K562 (cell line): ENCODE data around the gene PLPP4. TPM values are rescaled to one million over a fixed set of nuclear protein-coding genes. Genes with fewer than 3 reads are reported as not detected.

Experiments used
- ATAC-seq: fragments of 200-7000 bp; cut with Tn5 transposase; 3 replicates; pipeline ENCODE4 v1.9.1; 2020; ENCODE audit warnings: moderate library complexity
- BruUV-seq: library from RNA; stranded (reverse); fragments of 400-500 nt; replicated peaks from 2 replicates; lab custom pipeline; 2021; lab: Mats Ljungman, UMichigan
- CTCF ChIA-PET: fragments of 300-600 bp; formaldehyde crosslinking; extraction: SDS; loops from one replicate; lab custom pipeline; 2021; ENCODE audit warnings: low intra/inter-chr PET ratio; lab: Yijun Ruan, JAX
- POLR2A ChIA-PET: fragments of 300-600, 350-650 bp; sonication (Branson Sonifier 250); formaldehyde crosslinking; extraction: SDS; loops from one replicate; lab custom pipeline; 2021; ENCODE audit warnings: antibody characterized with exemption, inconsistent platforms; lab: Yijun Ruan, JAX
- DNase-seq, 4 experiments: peaks; one replicate each; pipeline versions ENCODE4 v3.0.0 to v3.0.0-alpha.2; 2011 to 2018; ENCODE audit warnings: low spot score in 3 of 4, mixed read lengths in 3 of 4; ENCODE audit errors: extremely low read depth in 1 of 4
- FAIRE-seq: peaks from 2 replicates; lab custom pipeline; 2011; peaks lifted over from hg19 to GRCh38; lab: Jason Lieb, UNC
- H2AFZ ChIP-seq: 2 replicates; pipeline ENCODE4 v1.6.0; 2011; ENCODE audit warnings: low read depth, low read length, control low read depth, inconsistent platforms
- H3K27ac ChIP-seq: fragments of 200-600 bp; 3 replicates; pipeline ENCODE4 v1.8.0; 2011; ENCODE audit warnings: low read depth, mild to moderate bottlenecking, control low read depth, inconsistent platforms, low read length, moderate library complexity, mixed read lengths; ENCODE audit errors: extremely low read depth
- H3K27me3 ChIP-seq, 2 experiments: fragments of 300-600 bp in 1 of 2; 2 replicates in 1 of 2; 3 replicates in 1 of 2; pipeline versions ENCODE4 v1.6.0 to v1.8.0; 2011; ENCODE audit warnings: inconsistent platforms in 2 of 2, low read length in 2 of 2, mild to moderate bottlenecking in 1 of 2, mixed read lengths in 1 of 2, moderate library complexity in 1 of 2; ENCODE audit not compliant: control insufficient read depth in 2 of 2, insufficient read depth in 2 of 2
- H3K36me3 ChIP-seq: fragments of 300-600 bp; 3 replicates; pipeline ENCODE4 v1.8.0; 2011; ENCODE audit warnings: mild to moderate bottlenecking, low read length, inconsistent platforms; ENCODE audit not compliant: control insufficient read depth, insufficient read depth
- H3K4me1 ChIP-seq, 2 experiments: fragments of 200-600 bp in 1 of 2; replicated peaks in 1 of 2; 2 replicates in 1 of 2; 3 replicates in 1 of 2; pipeline versions ENCODE4 v1.5.1 to v1.8.0; 2011; ENCODE audit warnings: inconsistent platforms in 2 of 2, low read length in 2 of 2, mild to moderate bottlenecking in 1 of 2, mixed read lengths in 1 of 2, moderate library complexity in 1 of 2; ENCODE audit not compliant: control insufficient read depth in 2 of 2, insufficient read depth in 2 of 2
- H3K4me2 ChIP-seq: 2 replicates; pipeline ENCODE4 v1.6.1; 2011; ENCODE audit warnings: low read length, control low read depth, inconsistent platforms, mixed read lengths; ENCODE audit not compliant: insufficient read depth
- H3K4me3 ChIP-seq: fragments of 200-600 bp; sonication (generic), shearing (Covaris generic); 2 replicates; pipeline ENCODE4 v1.5.1; 2016; ENCODE audit warnings: control low read depth, inconsistent platforms
- H3K79me2 ChIP-seq: fragments of 200-600 bp; 3 replicates; pipeline ENCODE4 v1.8.0; 2011; ENCODE audit warnings: low read length, inconsistent platforms; ENCODE audit not compliant: control insufficient read depth, insufficient read depth
- H3K9ac ChIP-seq, 2 experiments: 2 replicates each; pipeline versions ENCODE4 v1.6.0 to v1.6.1; 2011; ENCODE audit warnings: low read depth in 2 of 2, low read length in 2 of 2, control low read depth in 1 of 2, inconsistent platforms in 1 of 2, mild to moderate bottlenecking in 1 of 2, mixed read lengths in 1 of 2; ENCODE audit not compliant: insufficient read depth in 1 of 2
- H3K9me1 ChIP-seq: one replicate; pipeline ENCODE4 v1.6.0; 2011; ENCODE audit warnings: inconsistent platforms, mild to moderate bottlenecking, low read length, moderate library complexity; ENCODE audit not compliant: control insufficient read depth, insufficient read depth
- H3K9me3 ChIP-seq: replicated peaks from 2 replicates; pipeline ENCODE4 v1.5.1; 2011; ENCODE audit warnings: low read depth, low read length, inconsistent platforms; ENCODE audit not compliant: control insufficient read depth, insufficient read depth
- H4K20me1 ChIP-seq: replicated peaks from 2 replicates; pipeline ENCODE4 v1.6.1; 2011; ENCODE audit warnings: low read length, inconsistent platforms, mixed read lengths; ENCODE audit not compliant: control insufficient read depth, insufficient read depth
- CUX1 ChIP-seq: fragments of 200-800 bp; sonication (Bioruptor generic); IDR thresholded peaks from 2 replicates; pipeline ENCODE4 v1.6.1; 2016; ENCODE audit warnings: missing genetic modification characterization, missing compliant biosample characterization
- NCOR1 ChIP-seq: fragments of 450-650 bp; IDR thresholded peaks from 2 replicates; pipeline ENCODE4 v1.6.1; 2016; ENCODE audit warnings: mild to moderate bottlenecking, moderate library complexity
- NFIC ChIP-seq: fragments of 450-650 bp; IDR thresholded peaks from 2 replicates; pipeline ENCODE4 v1.6.1; 2017; ENCODE audit warnings: mild to moderate bottlenecking, inconsistent platforms
- PHF8 ChIP-seq: fragments of 200-600 bp; sonication (generic); IDR thresholded peaks from 2 replicates; pipeline ENCODE4 v1.6.1; 2012; ENCODE audit warnings: mixed run types, mild to moderate bottlenecking, inconsistent platforms, low read length, moderate library complexity, borderline replicate concordance
- PURB ChIP-seq: sonication (generic); formaldehyde crosslinking; IDR thresholded peaks from 2 replicates; pipeline ENCODE4 v1.9.0; 2021; ENCODE audit warnings: low read depth, mild to moderate bottlenecking, missing genetic modification reagents
- TCF3 ChIP-seq: sonication (generic); formaldehyde crosslinking; IDR thresholded peaks from 2 replicates; pipeline ENCODE4 v1.4.0; 2020; ENCODE audit warnings: mild to moderate bottlenecking, missing genetic modification reagents
- U2AF2 ChIP-seq: fragments of 200-400 bp; formaldehyde crosslinking; optimal IDR thresholded peaks from 2 replicates; pipeline ENCODE3; 2017; ENCODE audit warnings: low read depth, mild to moderate bottlenecking, low read length
- ZKSCAN1 ChIP-seq: fragments of 150-350 bp; IDR thresholded peaks from 2 replicates; pipeline ENCODE4 v1.6.1; 2016; ENCODE audit warnings: low read depth, low read length
- ZNF143 ChIP-seq: sonication (generic); formaldehyde crosslinking; IDR thresholded peaks from 2 replicates; pipeline ENCODE4 v1.9.0; 2022; ENCODE audit warnings: mild to moderate bottlenecking, missing genetic modification reagents
- ZNF444 ChIP-seq: fragments of 250-450 bp; sonication (Bioruptor Pico); IDR thresholded peaks from 2 replicates; pipeline ENCODE4 v1.4.0; 2020; ENCODE audit warnings: mild to moderate bottlenecking, moderate library complexity
- ZNF79 ChIP-seq: fragments of 250-450 bp; sonication (Bioruptor Pico); IDR thresholded peaks from 2 replicates; pipeline ENCODE4 v1.4.0; 2020; ENCODE audit warnings: low read depth, mild to moderate bottlenecking, moderate library complexity
- WGBS: fragments of 100-300 bp; shearing (Covaris generic); methylation state at CpG from one replicate; pipeline ENCODE4 v1.1.6; 2016; ENCODE audit warnings: low coverage, mixed read lengths; ENCODE audit not compliant: insufficient coverage; ENCODE audit errors: missing lambda C conversion rate; 5-methylcytosine and 5-hydroxymethylcytosine counted together
- in situ Hi-C: fragments of 300-500 bp; cut with MboI; formaldehyde crosslinking; loops from 4 replicates; pipeline ENCODE4 v1.15.0; 2018; ENCODE audit warnings: inconsistent platforms, mixed read lengths
- intact Hi-C: fragments of 100-400 bp; cut with micrococcal nuclease; formaldehyde crosslinking; loops from 2 replicates; pipeline ENCODE4 v1.14.2; 2022
- polyA plus RNA-seq, 8 experiments: library from polyadenylated mRNA; depleted of rRNA in 4 of 8; stranded (reverse) in 5 of 8; unstranded in 3 of 8; fragments of >200 nt; fragmentation: Nextera tagmentation in 2 of 8; fragmentation: Illumina TruSeq in 1 of 8; extraction: Ambion mirVana in 2 of 8; extraction: Trizol in 1 of 8; gene quantifications; 2 replicates each; pipeline versions ENCODE4 v1.2.1 to v1.2.3, GENCODE V29; 2011 to 2014; ENCODE audit warnings: inconsistent platforms in 1 of 8, missing spikeins in 1 of 8
- total RNA-seq, 7 experiments: library from RNA; depleted of rRNA in 6 of 7; stranded (reverse); fragments of >200 nt in 6 of 7; fragmentation: Illumina TruSeq in 2 of 7; extraction: Trizol in 2 of 7; gene quantifications; 2 replicates each; pipeline versions ENCODE4 v1.2.1 to v1.2.3, GENCODE V29; 2011 to 2021; ENCODE audit warnings: low replicate concordance in 1 of 7
- TF ChIP-seq, protein P1 (sequence below), 2 experiments: fragments of 450-650 bp; IDR thresholded peaks; 2 replicates each; pipeline ENCODE4 v1.6.1; 2018; ENCODE audit warnings: mild to moderate bottlenecking in 2 of 2, low read depth in 1 of 2; ENCODE audit not compliant: partially characterized antibody in 2 of 2

PLPP4 gene
- total and polyA plus RNA-seq, 9 of the 15 experiments (the other 6 are each of a cell fraction or from before 2014, with no cell fraction given) = 0.08 TPM; not detected in 8

- TF ChIP-seq ZNF79 (CRISPR knock-in tag) (no peak), NCOR1 (peak; percentile 38; the same call in 1 of the 2 replicates), NFIC (0 out of 2 replicates have a peak, but pooled peaks have one; percentile 23), ZNF143 (CRISPR knock-in tag) (no peak), ZNF444 (CRISPR knock-in tag) (no peak), PURB (CRISPR knock-in tag) (no peak)
- TF ChIP-seq, protein P1, sequence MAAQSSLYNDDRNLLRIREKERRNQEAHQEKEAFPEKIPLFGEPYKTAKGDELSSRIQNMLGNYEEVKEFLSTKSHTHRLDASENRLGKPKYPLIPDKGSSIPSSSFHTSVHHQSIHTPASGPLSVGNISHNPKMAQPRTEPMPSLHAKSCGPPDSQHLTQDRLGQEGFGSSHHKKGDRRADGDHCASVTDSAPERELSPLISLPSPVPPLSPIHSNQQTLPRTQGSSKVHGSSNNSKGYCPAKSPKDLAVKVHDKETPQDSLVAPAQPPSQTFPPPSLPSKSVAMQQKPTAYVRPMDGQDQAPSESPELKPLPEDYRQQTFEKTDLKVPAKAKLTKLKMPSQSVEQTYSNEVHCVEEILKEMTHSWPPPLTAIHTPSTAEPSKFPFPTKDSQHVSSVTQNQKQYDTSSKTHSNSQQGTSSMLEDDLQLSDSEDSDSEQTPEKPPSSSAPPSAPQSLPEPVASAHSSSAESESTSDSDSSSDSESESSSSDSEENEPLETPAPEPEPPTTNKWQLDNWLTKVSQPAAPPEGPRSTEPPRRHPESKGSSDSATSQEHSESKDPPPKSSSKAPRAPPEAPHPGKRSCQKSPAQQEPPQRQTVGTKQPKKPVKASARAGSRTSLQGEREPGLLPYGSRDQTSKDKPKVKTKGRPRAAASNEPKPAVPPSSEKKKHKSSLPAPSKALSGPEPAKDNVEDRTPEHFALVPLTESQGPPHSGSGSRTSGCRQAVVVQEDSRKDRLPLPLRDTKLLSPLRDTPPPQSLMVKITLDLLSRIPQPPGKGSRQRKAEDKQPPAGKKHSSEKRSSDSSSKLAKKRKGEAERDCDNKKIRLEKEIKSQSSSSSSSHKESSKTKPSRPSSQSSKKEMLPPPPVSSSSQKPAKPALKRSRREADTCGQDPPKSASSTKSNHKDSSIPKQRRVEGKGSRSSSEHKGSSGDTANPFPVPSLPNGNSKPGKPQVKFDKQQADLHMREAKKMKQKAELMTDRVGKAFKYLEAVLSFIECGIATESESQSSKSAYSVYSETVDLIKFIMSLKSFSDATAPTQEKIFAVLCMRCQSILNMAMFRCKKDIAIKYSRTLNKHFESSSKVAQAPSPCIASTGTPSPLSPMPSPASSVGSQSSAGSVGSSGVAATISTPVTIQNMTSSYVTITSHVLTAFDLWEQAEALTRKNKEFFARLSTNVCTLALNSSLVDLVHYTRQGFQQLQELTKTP (IDR thresholded peaks at IDR 0.05; ENCODE audit: low read depth in 1 of 2, partially characterized antibody in 2 of 2) = no peak
Observed at GRCh38 chr10:120459185-120459584, 2.2 kb downstream of the PLPP4 start (continued).

- ATAC-seq = no peak
- H3K9me3 ChIP-seq = no peaks in the 10 kb centered on the region
- peaks cover 0 to 12% of the 10 kb centered on the region in 2 experiments; a peak in 3 of 5 replicates for H3K4me1 ChIP-seq
- H3K27me3 ChIP-seq = peaks cover 0 to 11% of the 10 kb centered on the region in 2 experiments; a peak in 2 of 5 replicates
- intact Hi-C loops = no loop called here
- H2AFZ ChIP-seq = no peak overlapping the region
- ChIA-PET POLR2A (no interaction called here), CTCF (no interaction called here)
- BruUV-seq = no TSS peak
- H3K9ac ChIP-seq = no peak overlapping the region
- no peaks in the 10 kb centered on the region for H3K79me2 ChIP-seq
- no peak for FAIRE-seq
- no peak overlapping the region for H3K4me2 ChIP-seq
- no peak for DNase-seq
- no peak overlapping the region for H3K27ac ChIP-seq
- no peaks in the 10 kb centered on the region for H3K9me1 ChIP-seq
- no peaks in the 10 kb centered on the region; the same call in 1 of the 2 replicates for H4K20me1 ChIP-seq
- in situ Hi-C loops = no loop called here
- H3K4me3 ChIP-seq = no peak overlapping the region
- no peaks in the 10 kb centered on the region for H3K36me3 ChIP-seq
- 0% methylated on average over 1 of the region's 1 CpG for WGBS
- no peak for TF ChIP-seq U2AF2
- no peak for TF ChIP-seq CUX1 (CRISPR knock-in tag)
- no peak for TF ChIP-seq PHF8
- TF ChIP-seq ZKSCAN1 = no peak
- TF ChIP-seq TCF3 = no peak
Observed at GRCh38 chr10:120460186-120460585, 3.2 kb downstream of the PLPP4 start.
